RCC 7860 (cell line): ENCODE measurements around the gene TBX6.
A peak's percentile ranks its signal among the peaks of the same experiment; 100 is the strongest.

Source experiments
- DNase-seq: peaks from one replicate; pipeline ENCODE4 v3.0.0-alpha.2; 2015; ENCODE audit warnings: low spot score
- FAIRE-seq: peaks from 2 replicates; lab custom pipeline; 2012; peaks lifted over from hg19 to GRCh38; lab: Jason Lieb, UNC

Gene TBX6

DNA sequence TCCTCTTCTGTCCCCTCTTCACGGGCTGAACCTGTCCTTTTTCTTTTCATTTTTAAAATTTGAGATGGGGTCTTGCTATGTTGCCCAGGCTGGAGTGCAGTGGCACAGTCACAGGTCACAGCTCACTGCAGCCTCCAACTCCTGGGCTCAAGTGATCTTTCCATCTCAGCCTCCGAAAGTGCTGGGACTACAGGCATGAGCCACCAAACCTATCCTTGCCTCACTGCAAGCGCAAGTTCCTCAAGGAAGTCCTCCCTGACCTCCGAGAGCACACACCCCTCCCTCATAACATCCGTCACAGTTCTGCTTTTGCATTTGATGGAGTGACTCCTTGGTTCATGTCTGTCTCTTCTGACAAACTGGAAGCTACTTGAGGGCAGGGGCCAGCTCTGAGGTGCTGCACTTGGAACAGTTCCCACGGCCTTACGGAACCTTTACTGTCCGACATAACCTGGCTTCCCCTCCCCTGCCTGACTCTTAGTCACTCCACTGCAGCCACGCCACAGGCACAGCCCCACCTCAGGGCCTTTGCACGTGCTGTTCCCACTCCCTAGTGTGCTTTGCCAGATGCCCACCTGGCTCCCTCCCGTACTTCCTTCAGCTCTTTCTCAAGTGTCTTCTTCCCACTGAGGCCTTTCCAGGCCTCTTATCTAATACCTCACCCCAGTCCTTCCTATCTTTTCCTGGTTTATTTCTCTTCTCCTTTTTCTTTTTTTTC, 4.4 kb downstream of the TBX6 start:
- FAIRE-seq = no peak
- DNase-seq = no peak

DNA sequence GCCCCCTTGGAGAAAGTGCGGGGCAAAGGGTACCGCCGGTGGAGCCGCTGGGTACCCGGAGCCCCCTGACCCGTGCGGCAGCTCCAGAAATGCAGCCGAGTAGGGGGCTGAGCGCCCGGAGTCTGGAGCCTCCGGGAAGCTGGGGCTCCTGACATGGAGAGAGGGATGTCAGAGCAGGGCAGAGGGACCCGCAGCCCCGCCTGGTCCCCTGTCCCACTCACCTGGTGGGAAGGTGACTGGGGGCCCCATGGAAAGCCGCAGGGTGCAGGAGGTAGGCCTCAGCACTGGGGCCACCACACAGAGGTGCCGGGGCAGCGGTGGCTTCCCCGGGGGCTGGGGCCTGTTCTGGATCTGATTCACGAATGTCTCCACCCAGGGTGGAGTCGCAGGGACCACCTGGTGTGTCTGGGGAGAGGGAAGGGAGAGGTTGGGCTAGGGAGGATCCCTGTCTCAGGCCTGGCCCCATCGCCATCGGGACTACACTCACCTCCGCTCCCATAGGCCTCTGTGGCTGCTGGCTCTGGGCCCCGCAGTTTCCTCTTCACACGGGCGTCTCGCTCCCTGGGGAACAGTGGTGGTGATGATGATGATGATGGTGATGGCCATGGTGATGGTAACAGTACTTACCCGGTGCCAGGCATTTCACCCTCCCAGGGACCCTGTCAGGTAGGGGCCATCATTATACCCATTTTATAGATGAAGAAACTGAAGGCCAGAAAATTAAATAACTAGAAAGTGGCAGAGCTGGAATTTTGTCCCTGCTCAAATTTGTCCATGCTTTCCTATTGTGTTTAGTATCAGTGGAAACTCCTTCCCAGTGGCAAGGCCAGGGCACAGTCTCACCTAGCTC, 5.2 kb downstream of the TBX6 start:
- FAIRE-seq (no peak), DNase-seq (no peak)

DNA sequence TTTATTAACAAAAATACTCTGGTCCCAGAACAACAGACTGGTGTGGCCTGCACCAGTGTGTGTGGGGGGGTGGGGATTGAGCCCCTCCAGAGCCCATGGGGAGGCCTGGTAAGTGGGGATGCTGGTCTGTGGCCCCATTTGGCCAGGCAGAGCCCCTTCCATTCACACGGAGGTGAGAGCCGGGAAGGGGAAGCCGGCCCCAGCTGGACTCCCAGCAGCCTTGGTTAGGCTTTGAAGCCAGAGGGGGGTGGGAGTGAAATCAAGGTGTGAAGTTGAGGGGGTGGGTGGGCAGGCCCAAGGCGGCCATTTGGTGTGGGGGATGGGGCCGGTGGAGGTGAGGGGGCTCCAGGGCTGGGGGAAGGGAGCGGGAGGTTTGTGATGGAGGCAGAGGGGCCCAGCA, 5.9 kb downstream of the TBX6 start:
- DNase-seq = no peak
- no peak for FAIRE-seq

DNA sequence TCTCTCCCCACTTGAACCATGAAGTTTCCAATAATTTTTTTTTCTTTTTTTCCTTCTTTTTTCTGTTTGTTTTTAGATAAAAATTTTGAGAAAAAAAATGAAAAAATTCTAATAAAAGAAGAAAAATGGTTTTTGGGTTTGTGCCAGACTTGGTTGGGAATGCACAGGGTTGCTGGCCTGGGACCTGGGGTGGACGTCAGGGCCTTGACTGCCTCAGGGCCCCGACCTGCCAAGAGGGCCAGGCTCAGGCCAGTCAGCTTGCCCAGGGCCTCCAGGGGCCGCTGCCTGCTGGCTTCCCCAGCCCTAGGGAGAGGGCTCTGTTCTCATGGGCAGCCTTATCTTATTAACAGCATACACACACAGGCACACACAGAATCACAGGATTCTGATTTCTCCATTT, 6.5 kb downstream of the TBX6 start:
- FAIRE-seq = no peak
- DNase-seq = no peak

DNA sequence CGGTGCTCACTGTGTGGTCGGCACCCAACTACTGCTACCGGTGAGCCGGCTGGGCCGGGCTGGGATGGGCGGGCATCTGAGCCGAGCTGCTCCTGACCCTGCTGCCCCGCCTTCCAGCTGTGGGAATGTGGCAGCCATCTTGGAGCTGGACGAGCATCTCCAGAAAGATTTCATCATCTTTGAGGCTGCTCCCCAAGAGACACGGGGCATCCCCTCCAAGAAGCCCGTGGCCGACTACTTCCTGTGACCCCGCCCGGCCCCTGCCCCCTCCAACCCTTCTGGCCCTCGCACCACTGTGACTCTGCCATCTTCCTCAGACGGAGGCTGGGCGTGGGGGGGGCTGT, 6.9 kb downstream of the TBX6 start:
- FAIRE-seq (no peak), DNase-seq (no peak)

DNA sequence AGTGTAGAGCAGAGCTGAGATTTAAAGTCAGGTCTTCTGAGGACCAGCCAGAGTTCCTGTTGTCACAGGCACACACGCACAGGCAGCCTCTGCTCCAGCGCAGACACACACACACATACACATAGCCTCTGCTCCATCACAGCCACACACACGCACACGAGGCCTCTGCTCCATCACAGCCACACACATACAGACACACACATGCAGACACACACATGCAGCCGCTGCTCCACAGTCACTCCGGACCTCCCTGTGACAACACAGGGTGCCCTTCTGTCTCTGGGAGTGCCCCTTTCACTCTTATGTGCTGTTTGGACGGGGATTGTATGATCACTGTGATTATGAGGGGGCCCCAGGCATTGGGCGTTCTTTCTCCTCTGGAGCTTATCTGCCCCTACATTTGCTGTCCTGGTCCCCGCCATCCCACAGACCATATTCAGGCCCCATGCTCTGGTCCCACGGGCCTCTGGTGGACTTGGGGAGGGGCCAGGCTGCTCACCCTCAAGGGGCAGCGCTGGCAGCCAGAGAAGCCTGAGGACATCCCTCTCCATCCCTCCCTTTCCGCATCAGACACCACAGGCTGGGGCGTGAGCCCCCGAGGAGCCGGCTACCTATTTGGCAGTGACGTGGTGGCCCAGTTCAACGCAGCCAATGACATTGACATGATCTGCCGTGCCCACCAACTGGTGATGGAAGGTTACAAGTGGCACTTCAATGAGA, 7.5 kb downstream of the TBX6 start:
- no peak for DNase-seq
- FAIRE-seq = no peak

DNA sequence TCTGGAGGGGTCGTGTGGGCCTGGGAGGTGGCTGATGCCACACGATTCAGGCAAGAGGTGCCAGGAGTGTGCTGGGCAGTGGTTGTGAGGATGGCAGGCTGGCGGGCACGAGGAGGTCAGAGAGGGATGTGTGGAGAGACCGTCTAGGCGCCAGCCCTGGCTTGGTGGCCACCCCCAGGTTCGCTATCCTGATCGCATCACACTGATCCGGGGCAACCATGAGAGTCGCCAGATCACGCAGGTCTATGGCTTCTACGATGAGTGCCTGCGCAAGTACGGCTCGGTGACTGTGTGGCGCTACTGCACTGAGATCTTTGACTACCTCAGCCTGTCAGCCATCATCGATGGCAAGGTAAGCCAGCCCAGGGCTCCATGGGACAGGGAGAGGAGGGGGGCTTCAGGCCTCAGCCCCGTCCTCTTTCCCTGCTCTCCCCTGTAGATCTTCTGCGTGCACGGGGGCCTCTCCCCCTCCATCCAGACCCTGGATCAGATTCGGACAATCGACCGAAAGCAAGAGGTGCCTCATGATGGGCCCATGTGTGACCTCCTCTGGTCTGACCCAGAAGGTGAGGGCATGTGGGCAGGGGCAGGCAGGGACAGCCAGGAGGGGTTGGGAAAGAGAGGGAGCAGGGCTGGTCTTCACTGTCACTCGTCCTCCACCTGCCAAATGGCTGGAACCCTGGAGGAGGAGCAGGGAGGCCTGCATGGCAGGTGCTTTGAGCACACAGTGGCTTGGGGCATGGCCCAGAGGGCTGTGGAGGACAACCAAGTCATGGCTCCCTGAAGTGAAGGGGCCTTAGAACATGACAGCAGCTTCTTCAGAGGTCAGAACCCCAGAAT, 8.3 kb downstream of the TBX6 start:
- FAIRE-seq = no peak
- no peak for DNase-seq

DNA sequence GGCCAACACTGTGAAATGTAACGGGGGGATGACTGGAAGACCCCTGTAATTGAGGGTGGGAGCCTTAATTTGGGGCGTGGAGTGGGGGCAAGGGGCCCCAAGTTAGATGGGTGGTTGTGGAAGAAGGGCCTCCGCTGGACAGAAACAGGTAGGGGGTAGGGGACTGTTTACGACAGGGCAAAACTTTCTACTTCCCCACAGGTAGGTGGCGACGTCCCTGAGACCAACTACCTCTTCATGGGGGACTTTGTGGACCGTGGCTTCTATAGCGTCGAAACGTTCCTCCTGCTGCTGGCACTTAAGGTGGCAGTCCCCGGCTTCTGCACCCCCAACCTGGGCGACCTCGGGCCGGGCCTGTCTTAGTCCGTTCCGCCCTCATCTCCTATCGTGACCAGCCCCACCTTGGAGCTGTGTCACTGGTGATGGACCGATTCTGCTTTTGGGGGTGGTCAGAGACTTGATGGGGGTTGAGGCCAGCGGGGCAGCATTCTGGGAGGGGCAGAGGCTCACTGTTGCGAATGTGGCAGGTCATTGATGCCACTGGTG, 9.1 kb downstream of the TBX6 start:
- FAIRE-seq (no peak), DNase-seq (no peak)

DNA sequence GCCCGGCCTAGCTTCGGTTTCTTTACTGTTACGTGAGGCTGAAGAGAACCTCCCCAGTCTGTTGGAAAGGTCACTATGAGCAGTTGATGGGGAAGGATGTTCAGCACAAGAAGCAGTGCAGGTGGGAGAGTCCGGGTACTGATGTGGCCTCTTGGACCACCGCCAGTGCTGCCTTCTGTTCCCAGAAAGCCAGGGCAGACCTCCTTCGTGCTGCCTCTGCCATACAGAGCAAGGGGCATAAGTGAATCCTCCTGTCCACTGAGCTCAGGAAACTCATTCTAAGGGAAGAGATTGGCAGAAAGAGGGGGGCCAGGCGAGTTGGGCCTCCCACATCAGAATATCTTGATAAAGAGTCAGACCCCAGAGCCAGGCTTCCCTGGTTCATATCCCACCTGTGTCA, 12.2 kb downstream of the TBX6 start:
- no peak for FAIRE-seq
- no peak for DNase-seq

DNA sequence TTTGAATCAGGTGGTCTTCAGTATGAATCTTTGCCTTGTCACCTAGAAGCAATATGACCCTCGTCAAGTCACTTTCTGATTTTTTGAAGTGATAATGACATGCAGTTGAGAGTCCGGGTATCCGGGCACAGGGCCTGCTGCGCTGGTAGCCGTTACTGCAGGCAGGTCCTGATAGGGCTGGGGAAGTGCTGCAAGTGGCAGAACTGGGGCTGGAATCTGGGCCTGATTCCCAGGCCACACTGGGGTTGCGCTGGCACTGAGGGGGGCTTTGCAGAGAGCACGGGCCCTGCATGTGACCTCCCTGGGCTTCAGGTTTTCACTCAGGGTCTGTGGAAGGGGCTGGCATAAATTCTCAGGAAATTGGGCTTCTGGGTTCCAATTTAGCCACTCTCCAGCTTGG, 13.0 kb downstream of the TBX6 start:
- DNase-seq (no peak), FAIRE-seq (no peak)

DNA sequence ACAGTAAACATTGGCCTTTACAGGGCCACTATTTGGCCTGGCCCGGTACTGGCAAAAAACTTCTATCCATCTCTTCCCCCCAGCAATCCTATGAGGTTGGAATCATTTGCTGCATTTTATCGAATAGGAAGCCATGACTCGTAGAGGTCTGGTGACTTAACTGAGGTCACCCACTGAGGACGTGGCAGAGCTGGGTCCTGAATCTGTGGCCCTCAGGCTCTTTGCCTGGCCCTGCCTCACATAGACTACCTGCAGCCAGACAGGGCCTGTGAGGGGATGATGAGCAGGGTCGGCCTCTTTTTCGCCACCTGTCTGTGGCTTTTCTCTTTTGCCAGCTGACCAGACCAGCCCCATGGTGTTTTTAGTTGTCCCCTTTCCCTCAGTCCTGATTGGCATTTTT, 14.1 kb downstream of the TBX6 start:
- DNase-seq (peak; percentile 28), FAIRE-seq (no peak)

DNA sequence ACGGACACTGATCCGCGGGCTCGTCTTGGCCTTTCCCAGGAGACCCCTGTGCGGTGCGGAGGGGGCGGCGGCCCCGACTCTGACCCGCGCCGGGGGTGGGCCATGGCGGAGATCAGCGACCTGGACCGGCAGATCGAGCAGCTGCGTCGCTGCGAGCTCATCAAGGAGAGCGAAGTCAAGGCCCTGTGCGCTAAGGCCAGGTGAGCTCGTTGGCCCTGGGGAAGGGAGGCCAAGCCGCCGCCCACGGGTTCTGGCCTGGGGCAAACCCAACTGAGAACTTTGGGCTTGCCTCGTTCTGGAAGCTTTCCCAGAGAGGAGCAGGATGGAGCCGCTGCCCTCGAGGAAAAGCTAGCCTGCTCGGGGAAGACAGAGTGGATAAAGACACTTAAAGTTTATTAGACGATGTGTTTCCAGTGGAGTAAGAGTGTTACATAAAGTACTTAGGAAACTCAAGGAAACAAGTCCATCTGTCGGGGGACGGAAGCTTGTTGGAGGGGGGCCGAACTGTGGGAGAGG, 15.4 kb downstream of the TBX6 start:
- no peak for FAIRE-seq
- no peak for DNase-seq

DNA sequence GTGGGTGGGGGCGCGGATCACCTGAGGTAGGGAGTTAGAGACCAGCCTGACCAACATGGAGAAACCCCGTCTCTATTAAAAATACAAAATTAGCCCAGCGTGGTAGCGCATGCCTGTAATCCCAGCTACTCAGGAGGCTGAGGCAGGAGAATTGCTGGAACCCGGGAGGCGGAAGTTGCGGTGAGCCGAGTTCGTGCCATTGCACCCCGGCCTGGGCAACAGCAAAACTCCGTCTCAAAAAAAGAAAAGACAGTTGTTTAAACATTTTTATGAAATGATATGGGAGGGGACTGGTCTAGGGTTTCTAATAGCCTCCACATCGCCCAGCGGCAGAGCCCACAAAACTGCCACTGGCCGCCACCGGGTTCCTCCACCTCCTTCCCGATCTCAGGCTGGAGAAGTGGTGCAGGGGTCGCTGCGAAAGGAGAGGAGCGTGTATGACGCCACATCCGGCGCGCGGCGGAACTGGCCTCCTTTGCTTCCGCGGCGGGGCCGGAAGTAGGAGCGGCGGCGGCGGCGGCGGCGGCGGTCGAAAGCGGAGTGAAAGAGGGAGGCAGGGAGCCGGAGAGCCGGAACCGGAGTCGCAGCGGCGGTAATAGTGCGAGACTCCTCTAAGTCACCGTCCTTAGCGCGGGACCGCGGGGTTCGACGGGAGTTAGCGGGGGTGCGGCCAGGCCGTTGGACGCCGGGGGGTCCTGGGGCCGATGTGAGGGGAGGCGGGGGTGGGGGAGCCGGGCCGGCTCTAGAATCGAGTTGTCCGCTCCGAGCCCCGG, 16.0 kb downstream of the TBX6 start, which contains the start of gene PPP4C:
TSS of gene PPP4C (plus strand) at position 492 of the 773 bp plus-strand sequence. CDS start 384 bp downstream, outside the sequence.
- FAIRE-seq = no peak

DNA sequence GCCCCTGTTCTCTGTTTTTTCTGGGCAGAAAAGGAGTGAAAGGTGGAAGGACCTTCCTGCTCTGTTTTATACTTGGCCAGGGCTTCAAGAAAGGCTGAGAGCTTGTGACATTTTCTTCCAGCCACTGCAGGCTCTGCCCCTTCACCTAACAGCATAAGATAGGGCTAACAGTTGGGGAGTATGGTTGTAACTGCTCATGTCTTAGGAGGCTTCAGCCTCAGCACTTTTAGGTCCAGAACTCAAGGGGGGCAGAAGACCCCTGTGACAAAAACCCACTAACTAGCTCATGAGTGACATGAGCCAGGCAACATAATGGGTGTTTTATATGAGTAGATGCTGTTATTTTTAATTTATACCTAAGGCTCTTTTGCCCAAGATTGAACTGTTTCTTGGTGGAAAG, 21.2 kb downstream of the TBX6 start:
- DNase-seq (no peak), FAIRE-seq (no peak)

More for the DNA sequence above, 16.0 kb downstream of the TBX6 start, which contains the start of gene PPP4C:
- peak; percentile 76 for DNase-seq

DNA sequence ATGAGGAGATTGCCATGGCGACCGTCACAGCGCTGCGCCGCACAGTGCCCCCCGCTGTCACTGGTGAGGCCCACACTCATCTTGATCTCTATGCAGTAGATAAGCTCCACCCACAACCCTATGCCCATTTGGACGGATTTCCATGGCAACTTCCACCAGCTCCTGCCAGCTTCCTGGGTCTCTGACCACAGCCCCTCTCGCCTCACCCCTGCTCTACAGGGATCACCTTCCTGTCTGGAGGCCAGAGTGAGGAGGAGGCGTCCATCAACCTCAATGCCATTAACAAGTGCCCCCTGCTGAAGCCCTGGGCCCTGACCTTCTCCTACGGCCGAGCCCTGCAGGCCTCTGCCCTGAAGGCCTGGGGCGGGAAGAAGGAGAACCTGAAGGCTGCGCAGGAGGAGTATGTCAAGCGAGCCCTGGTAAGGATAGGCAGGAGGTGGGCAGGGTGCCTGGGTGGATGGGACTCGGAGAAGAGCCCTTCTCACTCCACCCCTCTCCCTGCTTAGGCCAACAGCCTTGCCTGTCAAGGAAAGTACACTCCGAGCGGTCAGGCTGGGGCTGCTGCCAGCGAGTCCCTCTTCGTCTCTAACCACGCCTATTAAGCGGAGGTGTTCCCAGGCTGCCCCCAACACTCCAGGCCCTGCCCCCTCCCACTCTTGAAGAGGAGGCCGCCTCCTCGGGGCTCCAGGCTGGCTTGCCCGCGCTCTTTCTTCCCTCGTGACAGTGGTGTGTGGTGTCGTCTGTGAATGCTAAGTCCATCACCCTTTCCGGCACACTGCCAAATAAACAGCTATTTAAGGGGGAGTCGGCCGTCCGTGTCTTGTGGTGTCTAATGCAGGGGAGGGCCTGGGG, 21.9 kb downstream of the TBX6 start:
- FAIRE-seq (no peak), DNase-seq (no peak)

DNA sequence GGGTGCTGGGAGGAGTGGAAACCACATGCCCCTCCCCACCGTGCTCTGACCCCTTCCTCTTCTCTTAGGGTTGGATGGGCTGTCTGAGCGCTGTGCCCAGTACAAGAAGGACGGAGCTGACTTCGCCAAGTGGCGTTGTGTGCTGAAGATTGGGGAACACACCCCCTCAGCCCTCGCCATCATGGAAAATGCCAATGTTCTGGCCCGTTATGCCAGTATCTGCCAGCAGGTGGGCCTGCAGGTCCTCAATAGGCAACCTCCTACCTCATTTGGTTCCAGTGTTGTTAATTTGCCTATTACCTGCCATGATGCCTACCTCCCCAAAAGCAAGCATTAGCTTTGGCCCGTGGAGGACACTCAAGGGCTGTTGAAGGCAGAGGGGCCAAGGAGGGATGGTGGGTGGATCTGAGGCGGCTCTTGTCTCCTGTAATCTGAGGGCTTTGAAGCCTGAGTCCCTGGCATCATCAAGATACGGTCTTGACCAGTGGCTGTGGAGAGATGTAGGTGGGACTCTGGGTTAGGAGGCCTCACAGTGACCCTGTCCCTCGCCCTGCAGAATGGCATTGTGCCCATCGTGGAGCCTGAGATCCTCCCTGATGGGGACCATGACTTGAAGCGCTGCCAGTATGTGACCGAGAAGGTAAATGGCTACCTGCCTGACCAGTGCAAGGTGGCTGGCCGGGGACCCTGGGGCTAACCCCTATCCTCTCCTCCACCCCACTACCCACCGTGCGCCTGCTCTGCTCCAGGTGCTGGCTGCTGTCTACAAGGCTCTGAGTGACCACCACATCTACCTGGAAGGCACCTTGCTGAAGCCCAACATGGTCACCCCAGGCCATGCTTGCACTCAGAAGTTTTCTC, 22.7 kb downstream of the TBX6 start:
- no peak for DNase-seq
- FAIRE-seq = no peak

DNA sequence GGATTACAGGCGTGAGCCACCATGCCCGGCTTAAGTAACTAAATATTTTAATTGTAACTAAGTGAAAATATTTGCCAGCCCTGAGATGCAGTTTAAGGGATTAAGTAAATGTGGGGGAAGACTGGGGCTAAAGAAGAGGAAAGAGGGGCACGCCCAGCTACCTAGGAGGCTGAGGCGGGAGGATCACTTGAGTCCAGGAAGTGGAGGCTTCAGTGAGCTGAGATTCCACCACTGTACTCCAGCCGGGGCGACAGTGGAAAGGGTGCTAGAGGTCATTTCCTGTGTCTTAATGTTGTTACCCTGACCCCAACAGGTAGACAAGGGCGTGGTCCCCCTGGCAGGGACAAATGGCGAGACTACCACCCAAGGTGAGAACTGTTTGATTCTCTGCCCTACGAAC, 23.4 kb downstream of the TBX6 start:
- DNase-seq (no peak), FAIRE-seq (no peak)

DNA sequence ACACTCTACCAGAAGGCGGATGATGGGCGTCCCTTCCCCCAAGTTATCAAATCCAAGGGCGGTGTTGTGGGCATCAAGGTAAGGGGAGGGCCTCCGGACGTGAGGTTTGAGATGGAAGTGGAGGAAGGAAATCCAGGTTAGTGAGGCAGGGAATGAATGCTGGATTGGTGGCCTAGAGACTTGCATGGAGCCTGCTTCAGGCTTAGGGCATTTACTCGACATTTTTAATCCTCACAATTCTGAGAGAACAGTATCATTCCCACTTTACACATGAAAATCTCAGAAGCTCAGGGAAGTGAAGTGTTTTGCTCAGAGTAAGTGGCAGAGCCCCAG, 24.2 kb downstream of the TBX6 start:
- FAIRE-seq (no peak), DNase-seq (no peak)
